ENCODE results near the gene ZNF217. TPM values are rescaled to one million over a fixed set of nuclear protein-coding genes. Genes with fewer than 3 reads are reported as not detected.
"Not testable (repeated sequence)": the region's sequence is repeated elsewhere in the genome, so short reads cannot be mapped to it uniquely, and the experiment has no call there.

ZNF217 gene
- total and polyA plus RNA-seq, 5 donors = 4.5 to 15.6 (median 9.9) TPM

- no peaks in the 10 kb centered on the region for H3K27me3 ChIP-seq (ENCODE audit: control insufficient read depth, insufficient read depth)
- H3K27ac ChIP-seq (ENCODE audit: low read length) = peak overlapping the region; percentile 97
- WGBS = 15% methylated on average over 9 of the region's 9 CpGs
- no peak overlapping the region for H3K4me3 ChIP-seq (ENCODE audit: low read length)
- no peaks in the 10 kb centered on the region for H3K9me3 ChIP-seq (ENCODE audit: control insufficient read depth, low read length)
- peak; percentile 55 to 77 (median 65) for DNase-seq
- H3K4me1 ChIP-seq (ENCODE audit: control insufficient read depth, insufficient read depth, low read length) = peaks cover 8% of the 10 kb centered on the region
- ATAC-seq = peak; percentile 77 to 85
- intact Hi-C loops (cut with DNase I) = loop anchor here in 1 of 4 donors (5.0 kb wide), 1 partner anchor 116 kb away; no protein-coding TSS in a partner anchor
These were observed 28.0 kb upstream of the ZNF217 start for GRCh38 chr20:53621482-53622246.

- not testable (repeated sequence) for H3K9me3 ChIP-seq (ENCODE audit: control insufficient read depth, low read length)
- WGBS = 95% methylated on average over 12 of the region's 12 CpGs
These were observed 24.9 kb upstream of the ZNF217 start for GRCh38 chr20:53618490-53619000.

GRCh38 chr20:53617791-53618489 is 24.3 kb upstream of the ZNF217 start:
- Histone ChIP-seq H3K27ac (ENCODE audit: low read length) (no peak overlapping the region), H3K27me3 (ENCODE audit: control insufficient read depth, insufficient read depth) (no peaks in the 10 kb centered on the region), H3K4me3 (ENCODE audit: low read length) (no peak overlapping the region), H3K4me1 (ENCODE audit: control insufficient read depth, insufficient read depth, low read length) (peaks cover 8% of the 10 kb centered on the region), H3K9me3 (ENCODE audit: control insufficient read depth, low read length) (no peaks in the 10 kb centered on the region)
- WGBS = 87% methylated on average over 10 of the region's 10 CpGs
- intact Hi-C loops (cut with DNase I) = no loop called here
- ATAC-seq (no peak), DNase-seq (no peak)

More at GRCh38 chr20:53618490-53619000, 24.9 kb upstream of the ZNF217 start:
- H3K27me3 ChIP-seq (ENCODE audit: control insufficient read depth, insufficient read depth); intact Hi-C loops (cut with DNase I); H3K27ac ChIP-seq (ENCODE audit: low read length); H3K4me3 ChIP-seq (ENCODE audit: low read length); ATAC-seq; H3K4me1 ChIP-seq (ENCODE audit: control insufficient read depth, insufficient read depth, low read length); DNase-seq: not testable (repeated sequence)

GRCh38 chr20:53616489-53616888 is 22.9 kb upstream of the ZNF217 start:
- intact Hi-C loops (cut with DNase I); H3K9me3 ChIP-seq (ENCODE audit: control insufficient read depth, low read length); H3K4me3 ChIP-seq (ENCODE audit: low read length); DNase-seq; H3K4me1 ChIP-seq (ENCODE audit: control insufficient read depth, insufficient read depth, low read length); H3K27me3 ChIP-seq (ENCODE audit: control insufficient read depth, insufficient read depth); ATAC-seq; H3K27ac ChIP-seq (ENCODE audit: low read length): not testable (repeated sequence)
- 95% methylated on average over 6 of the region's 6 CpGs for WGBS

GRCh38 chr20:53613748-53614147 is 20.1 kb upstream of the ZNF217 start:
- no peak for ATAC-seq
- DNase-seq = no peak
- Histone ChIP-seq H3K27ac (ENCODE audit: low read length) (no peak overlapping the region), H3K27me3 (ENCODE audit: control insufficient read depth, insufficient read depth) (no peaks in the 10 kb centered on the region), H3K4me1 (ENCODE audit: control insufficient read depth, insufficient read depth, low read length) (peaks cover 6% of the 10 kb centered on the region), H3K9me3 (ENCODE audit: control insufficient read depth, low read length) (no peaks in the 10 kb centered on the region), H3K4me3 (ENCODE audit: low read length) (no peak overlapping the region)
- intact Hi-C loops (cut with DNase I) = no loop called here

GRCh38 chr20:53612289-53612688 is 18.6 kb upstream of the ZNF217 start:
- H3K27ac ChIP-seq (ENCODE audit: low read length); intact Hi-C loops (cut with DNase I); H3K4me1 ChIP-seq (ENCODE audit: control insufficient read depth, insufficient read depth, low read length): not testable (repeated sequence)

GRCh38 chr20:53611449-53611894 is 17.8 kb upstream of the ZNF217 start:
- H3K4me1 ChIP-seq (ENCODE audit: control insufficient read depth, insufficient read depth, low read length) = peaks cover 6% of the 10 kb centered on the region
- 9% methylated on average over 8 of the region's 8 CpGs for WGBS
- no peaks in the 10 kb centered on the region for H3K9me3 ChIP-seq (ENCODE audit: control insufficient read depth, low read length)
- ATAC-seq = peak; percentile 63 to 75
- no peak for DNase-seq
- H3K27me3 ChIP-seq (ENCODE audit: control insufficient read depth, insufficient read depth) = no peaks in the 10 kb centered on the region
- peak overlapping the region; percentile 57 for H3K27ac ChIP-seq (ENCODE audit: low read length)
- peak overlapping the region; percentile 34 for H3K4me3 ChIP-seq (ENCODE audit: low read length)
- intact Hi-C loops (cut with DNase I) = no loop called here

More at GRCh38 chr20:53612289-53612688, 18.6 kb upstream of the ZNF217 start:
- not testable (repeated sequence) for H3K4me3 ChIP-seq (ENCODE audit: low read length); H3K9me3 ChIP-seq (ENCODE audit: control insufficient read depth, low read length); ATAC-seq; DNase-seq; H3K27me3 ChIP-seq (ENCODE audit: control insufficient read depth, insufficient read depth)
- WGBS = 96% methylated on average over 8 of the region's 8 CpGs

GRCh38 chr20:53609491-53610445 is 16.1 kb upstream of the ZNF217 start:
- Histone ChIP-seq H3K27ac (ENCODE audit: low read length) (peak overlapping the region; percentile 37), H3K27me3 (ENCODE audit: control insufficient read depth, insufficient read depth) (no peaks in the 10 kb centered on the region), H3K9me3 (ENCODE audit: control insufficient read depth, low read length) (no peaks in the 10 kb centered on the region), H3K4me3 (ENCODE audit: low read length) (no peak overlapping the region), H3K4me1 (ENCODE audit: control insufficient read depth, insufficient read depth, low read length) (peaks cover 6% of the 10 kb centered on the region)
- intact Hi-C loops (cut with DNase I) = no loop called here
- DNase-seq (peak; percentile 42 to 85 (median 77)), ATAC-seq (peak in 1 of 2 donors; percentile 47)
- WGBS = 54% methylated on average over 15 of the region's 15 CpGs

GRCh38 chr20:53608456-53609452 is 15.1 kb upstream of the ZNF217 start:
- Histone ChIP-seq H3K4me1 (ENCODE audit: control insufficient read depth, insufficient read depth, low read length) (peaks cover 6% of the 10 kb centered on the region), H3K27me3 (ENCODE audit: control insufficient read depth, insufficient read depth) (no peaks in the 10 kb centered on the region), H3K9me3 (ENCODE audit: control insufficient read depth, low read length) (no peaks in the 10 kb centered on the region), H3K27ac (ENCODE audit: low read length) (peak overlapping the region; percentile 91), H3K4me3 (ENCODE audit: low read length) (no peak overlapping the region)
- intact Hi-C loops (cut with DNase I) = no loop called here
- 69% methylated on average over 35 of the region's 35 CpGs for WGBS
- DNase-seq = peak; percentile 41 to 80 (median 68)
- peak; percentile 50 to 64 for ATAC-seq

All from right cardiac atrium (tissue), 5 donors.